HFF-Myc (cell line): ENCODE measurements around the gene SLC6A17.
A peak's percentile ranks its signal among the peaks of the same experiment; 100 is the strongest.

Experiments
- DNase-seq: peaks from one replicate; pipeline ENCODE4 v3.0.0-alpha.2; 2011; ENCODE audit warnings: low read depth; ENCODE audit errors: extremely low read depth
- H3K4me3 ChIP-seq: replicated peaks from 2 replicates; pipeline ENCODE4 v1.5.1; 2011; ENCODE audit warnings: low read depth, mild to moderate bottlenecking, control low read depth, low read length
- CTCF ChIP-seq: IDR thresholded peaks from 2 replicates; pipeline ENCODE4 v1.5.1; 2012; ENCODE audit warnings: mild to moderate bottlenecking, low read depth, low read length, control low read depth; ENCODE audit errors: missing control alignments

SLC6A17 gene

GRCh38 chr1:110135246-110135645, 15.0 kb upstream of the SLC6A17 start:
- no peak for DNase-seq
- no peak for TF ChIP-seq CTCF
- H3K4me3 ChIP-seq, result no peak overlapping the region

DNA sequence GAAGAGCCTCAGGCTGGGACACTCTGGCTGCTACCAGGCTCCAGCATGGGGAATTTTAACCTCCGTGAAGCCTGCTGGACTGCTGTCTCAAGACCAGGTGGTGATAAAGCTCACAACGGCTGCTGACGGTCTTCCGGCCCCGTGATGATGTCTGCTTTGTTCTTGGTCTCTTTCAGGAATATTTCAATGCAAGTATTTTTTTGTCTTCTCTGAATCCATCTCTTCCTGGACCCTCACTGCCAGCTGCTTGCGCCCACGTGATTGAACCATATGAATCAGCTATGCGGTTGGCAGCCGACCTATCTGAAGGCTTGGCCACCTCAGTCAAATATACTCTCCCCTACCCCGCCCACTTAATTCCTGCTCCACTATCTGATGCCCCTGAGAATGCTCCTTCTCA, 14.6 kb upstream of the SLC6A17 start:
- no peak overlapping the region for H3K4me3 ChIP-seq
- no peak for DNase-seq
- TF ChIP-seq CTCF, result no peak

DNA sequence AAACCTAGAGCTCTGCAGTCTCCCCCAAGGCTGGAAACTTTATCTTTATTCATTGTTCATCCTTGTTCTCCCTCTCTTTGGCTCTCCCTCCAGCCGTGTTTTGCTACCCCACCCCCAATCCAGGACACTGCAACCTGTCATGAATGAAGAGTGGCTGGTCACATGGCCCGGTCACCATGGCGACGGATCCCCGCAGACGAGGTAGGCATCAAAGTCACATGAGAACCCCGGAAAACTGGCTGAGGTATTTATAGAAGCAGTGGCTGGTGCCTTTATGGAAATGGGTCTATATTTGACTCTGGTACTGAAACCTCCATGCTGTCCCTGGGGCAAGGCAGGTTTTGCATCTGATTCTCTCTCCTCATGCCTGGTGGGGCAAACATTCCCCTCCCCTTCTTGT, 13.4 kb upstream of the SLC6A17 start:
- DNase-seq, result no peak
- H3K4me3 ChIP-seq, result no peak overlapping the region
- no peak for TF ChIP-seq CTCF

DNA sequence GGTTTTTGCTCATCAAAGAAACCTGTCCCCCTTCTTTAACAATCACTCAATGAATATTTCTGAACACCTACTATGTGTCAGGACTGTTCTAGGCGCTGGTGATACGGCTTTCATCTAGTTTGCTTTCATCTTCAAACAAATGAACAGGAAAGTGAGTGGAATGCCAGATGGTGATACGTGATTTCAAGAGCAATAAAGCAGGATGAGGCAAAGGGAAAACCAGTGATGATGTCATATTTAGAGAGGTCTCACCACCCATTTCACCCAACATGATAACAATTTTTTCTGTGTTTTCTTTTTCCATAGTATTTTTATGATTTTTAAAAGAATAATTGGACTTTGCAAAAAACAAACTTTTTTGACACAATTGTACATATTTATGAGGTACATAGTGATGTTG, 11.3 kb upstream of the SLC6A17 start:
- no peak for TF ChIP-seq CTCF
- DNase-seq, result no peak
- H3K4me3 ChIP-seq, result no peak overlapping the region

DNA sequence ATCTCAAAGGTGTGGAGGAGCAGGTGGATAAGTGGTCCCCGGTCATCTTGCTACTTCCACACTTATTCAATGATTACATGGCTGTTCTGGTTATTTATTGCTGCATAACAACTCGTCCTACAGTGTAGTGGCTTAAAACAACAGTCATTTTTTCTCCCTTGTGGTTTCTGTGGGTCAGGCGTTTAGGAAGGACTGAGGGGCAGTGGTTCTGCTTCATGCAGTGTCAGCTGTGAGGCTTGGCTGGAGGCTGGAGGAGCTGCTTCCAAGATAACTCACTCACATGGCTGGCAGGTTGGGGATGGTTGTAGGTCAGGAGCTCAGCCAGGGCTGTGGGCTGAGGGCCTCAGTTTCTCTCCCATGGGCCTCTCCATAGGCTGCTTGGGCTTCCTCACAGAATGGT, 5.9 kb upstream of the SLC6A17 start:
- DNase-seq, result no peak
- H3K4me3 ChIP-seq, result no peak overlapping the region
- TF ChIP-seq CTCF, result no peak

DNA sequence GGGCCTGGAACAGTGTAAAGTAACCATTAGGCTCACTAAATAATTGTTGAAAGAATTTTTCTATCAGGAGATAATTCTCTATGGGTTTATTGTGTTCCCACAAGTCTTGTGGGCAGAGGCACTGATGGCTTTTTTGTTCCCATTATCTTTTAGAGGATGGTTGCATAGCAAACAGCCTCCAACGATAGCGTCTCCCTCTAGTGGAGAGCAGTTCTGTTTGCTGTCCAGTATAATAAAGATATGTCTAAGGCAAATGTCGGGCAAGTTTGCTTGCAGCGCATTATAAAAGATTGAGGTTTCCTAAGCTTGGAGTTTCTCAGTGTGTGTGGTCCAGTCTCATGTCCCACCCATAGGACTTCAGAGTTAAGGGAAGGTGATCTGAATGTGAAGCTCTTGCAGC, 1.3 kb upstream of the SLC6A17 start:
- DNase-seq, result no peak
- TF ChIP-seq CTCF, result peak; percentile 44

DNA sequence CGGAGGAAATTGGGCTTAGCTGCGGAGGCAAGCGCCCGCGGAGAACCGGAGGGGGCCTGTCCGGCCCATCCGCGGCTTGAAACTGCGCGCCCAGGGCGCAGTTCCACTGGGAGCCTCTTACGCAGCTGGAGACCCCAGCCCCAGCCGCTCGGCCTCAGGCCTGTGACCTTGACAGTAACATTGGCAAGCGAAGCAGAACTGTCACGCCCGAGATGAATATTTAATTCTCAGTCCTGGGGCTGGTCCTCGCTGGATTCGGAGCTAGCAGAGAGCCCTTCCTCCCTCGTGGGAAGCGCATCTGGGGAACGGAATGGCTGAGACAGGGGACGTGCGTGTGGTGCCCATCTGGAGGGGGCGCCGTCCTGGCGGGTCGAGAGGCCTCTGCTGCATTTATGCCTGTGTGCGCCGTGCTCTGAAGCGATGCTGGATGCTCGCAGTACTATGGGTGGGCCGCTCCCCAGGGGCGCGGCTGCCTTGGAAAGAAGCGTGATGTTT, 928 bp downstream of the SLC6A17 start:
- DNase-seq, result no peak
- no peak for TF ChIP-seq CTCF
- peak overlapping the region; percentile 31; the same call in 1 of the 2 replicates for H3K4me3 ChIP-seq

More for the DNA sequence above, 1.3 kb upstream of the SLC6A17 start:
- no peak overlapping the region for H3K4me3 ChIP-seq
